ENCODE measurements around the gene ADGRB2.

GRCh38 chr1:31751822-31752241 lies 12.3 kb downstream of the ADGRB2 start:
- no peak for TF ChIP-seq CTCF (IDR thresholded peaks at IDR 0.05)
- no peak for TF ChIP-seq POLR2AphosphoS5 (IDR thresholded peaks at IDR 0.05)
- TF ChIP-seq POLR2A (IDR thresholded peaks at IDR 0.05): no peak
- TF ChIP-seq EP300 (IDR thresholded peaks at IDR 0.05): no peak

All from sigmoid colon (tissue), 4 donors.